ENCODE data around the gene ATF7IP2.

Gene ATF7IP2

DNA sequence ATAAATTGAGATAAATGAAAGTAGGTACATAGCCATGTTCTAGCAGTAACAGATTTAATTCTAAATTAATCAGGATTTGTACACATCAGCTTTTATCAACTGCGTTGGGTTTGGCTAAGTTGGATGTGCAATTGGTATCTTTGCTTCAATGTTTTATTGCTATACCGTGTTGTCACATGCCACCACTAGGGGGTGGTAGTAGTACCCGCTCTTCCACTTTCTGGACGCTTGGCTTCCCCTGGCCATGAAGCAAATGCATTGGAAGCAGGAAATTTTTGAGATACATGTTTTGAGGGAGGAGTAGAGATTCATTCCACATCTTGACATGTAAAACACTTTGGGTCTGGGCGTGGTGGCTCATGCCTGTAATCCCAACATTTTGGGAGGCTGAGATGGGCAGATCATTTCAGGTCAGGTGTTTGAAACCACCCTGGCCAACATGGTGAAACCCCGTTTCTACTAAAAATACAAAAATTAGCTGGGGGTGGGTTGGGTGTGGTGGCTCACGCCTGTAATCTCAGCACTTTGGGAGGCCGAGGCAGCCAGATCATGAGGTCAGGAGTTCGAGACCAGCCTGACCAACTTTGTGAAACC lies 135.9 kb downstream of the ATF7IP2 start:
- TF ChIP-seq, protein P1, sequence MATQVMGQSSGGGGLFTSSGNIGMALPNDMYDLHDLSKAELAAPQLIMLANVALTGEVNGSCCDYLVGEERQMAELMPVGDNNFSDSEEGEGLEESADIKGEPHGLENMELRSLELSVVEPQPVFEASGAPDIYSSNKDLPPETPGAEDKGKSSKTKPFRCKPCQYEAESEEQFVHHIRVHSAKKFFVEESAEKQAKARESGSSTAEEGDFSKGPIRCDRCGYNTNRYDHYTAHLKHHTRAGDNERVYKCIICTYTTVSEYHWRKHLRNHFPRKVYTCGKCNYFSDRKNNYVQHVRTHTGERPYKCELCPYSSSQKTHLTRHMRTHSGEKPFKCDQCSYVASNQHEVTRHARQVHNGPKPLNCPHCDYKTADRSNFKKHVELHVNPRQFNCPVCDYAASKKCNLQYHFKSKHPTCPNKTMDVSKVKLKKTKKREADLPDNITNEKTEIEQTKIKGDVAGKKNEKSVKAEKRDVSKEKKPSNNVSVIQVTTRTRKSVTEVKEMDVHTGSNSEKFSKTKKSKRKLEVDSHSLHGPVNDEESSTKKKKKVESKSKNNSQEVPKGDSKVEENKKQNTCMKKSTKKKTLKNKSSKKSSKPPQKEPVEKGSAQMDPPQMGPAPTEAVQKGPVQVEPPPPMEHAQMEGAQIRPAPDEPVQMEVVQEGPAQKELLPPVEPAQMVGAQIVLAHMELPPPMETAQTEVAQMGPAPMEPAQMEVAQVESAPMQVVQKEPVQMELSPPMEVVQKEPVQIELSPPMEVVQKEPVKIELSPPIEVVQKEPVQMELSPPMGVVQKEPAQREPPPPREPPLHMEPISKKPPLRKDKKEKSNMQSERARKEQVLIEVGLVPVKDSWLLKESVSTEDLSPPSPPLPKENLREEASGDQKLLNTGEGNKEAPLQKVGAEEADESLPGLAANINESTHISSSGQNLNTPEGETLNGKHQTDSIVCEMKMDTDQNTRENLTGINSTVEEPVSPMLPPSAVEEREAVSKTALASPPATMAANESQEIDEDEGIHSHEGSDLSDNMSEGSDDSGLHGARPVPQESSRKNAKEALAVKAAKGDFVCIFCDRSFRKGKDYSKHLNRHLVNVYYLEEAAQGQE (IDR thresholded peaks at IDR 0.05; ENCODE audit: insufficient replicate concordance, low read depth), result no peak
- TF ChIP-seq, protein P2, sequence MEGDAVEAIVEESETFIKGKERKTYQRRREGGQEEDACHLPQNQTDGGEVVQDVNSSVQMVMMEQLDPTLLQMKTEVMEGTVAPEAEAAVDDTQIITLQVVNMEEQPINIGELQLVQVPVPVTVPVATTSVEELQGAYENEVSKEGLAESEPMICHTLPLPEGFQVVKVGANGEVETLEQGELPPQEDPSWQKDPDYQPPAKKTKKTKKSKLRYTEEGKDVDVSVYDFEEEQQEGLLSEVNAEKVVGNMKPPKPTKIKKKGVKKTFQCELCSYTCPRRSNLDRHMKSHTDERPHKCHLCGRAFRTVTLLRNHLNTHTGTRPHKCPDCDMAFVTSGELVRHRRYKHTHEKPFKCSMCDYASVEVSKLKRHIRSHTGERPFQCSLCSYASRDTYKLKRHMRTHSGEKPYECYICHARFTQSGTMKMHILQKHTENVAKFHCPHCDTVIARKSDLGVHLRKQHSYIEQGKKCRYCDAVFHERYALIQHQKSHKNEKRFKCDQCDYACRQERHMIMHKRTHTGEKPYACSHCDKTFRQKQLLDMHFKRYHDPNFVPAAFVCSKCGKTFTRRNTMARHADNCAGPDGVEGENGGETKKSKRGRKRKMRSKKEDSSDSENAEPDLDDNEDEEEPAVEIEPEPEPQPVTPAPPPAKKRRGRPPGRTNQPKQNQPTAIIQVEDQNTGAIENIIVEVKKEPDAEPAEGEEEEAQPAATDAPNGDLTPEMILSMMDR (IDR thresholded peaks at IDR 0.05; ENCODE audit: insufficient read depth, low read length), result peak; percentile 83
- DNase-seq (ENCODE audit: low read depth in 1 of 2, low spot score in 1 of 2), result peak; percentile 28 to 44
- Histone ChIP-seq H3K27ac (replicated peaks) (no peak overlapping the region), H3K27me3 (ENCODE audit: insufficient read depth, poor library complexity, severe bottlenecking) (no peaks in the 10 kb centered on the region), H3K4me3 (replicated peaks; ENCODE audit: insufficient read depth, low read length) (no peak overlapping the region)

DNA sequence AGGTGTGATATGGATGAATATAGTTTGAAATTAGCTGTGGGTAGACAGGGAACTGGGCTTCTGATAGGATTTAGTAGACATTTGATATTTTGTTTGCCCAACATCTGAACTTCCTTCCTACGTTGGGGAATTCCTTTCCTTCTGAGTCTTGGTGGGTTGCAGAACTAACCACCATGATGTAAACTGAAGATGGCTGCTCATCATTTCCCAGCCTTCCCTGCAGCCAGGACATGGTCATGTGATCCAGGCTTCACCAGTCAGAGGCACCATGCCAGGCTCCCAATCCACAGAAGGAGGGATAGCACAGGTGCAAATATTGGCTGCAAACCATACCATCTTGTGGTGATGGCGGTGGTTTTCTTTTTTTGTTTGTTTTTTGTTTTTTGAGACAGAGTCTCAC lies 137.1 kb downstream of the ATF7IP2 start:
- Histone ChIP-seq H3K4me3 (replicated peaks; ENCODE audit: insufficient read depth, low read length) (no peak overlapping the region), H3K27me3 (ENCODE audit: insufficient read depth, poor library complexity, severe bottlenecking) (no peaks in the 10 kb centered on the region), H3K27ac (replicated peaks) (no peak overlapping the region)
- no peak for DNase-seq (ENCODE audit: low read depth in 1 of 2, low spot score in 1 of 2)
- TF ChIP-seq SPI1 (IDR thresholded peaks at IDR 0.05; ENCODE audit: borderline replicate concordance, low read depth) (no peak), GABPA (IDR thresholded peaks at IDR 0.05; ENCODE audit: low read depth) (no peak), POLR2AphosphoS5 (IDR thresholded peaks at IDR 0.05; ENCODE audit: low read depth) (no peak)
- TF ChIP-seq, protein P2 (IDR thresholded peaks at IDR 0.05; ENCODE audit: insufficient read depth, low read length), result no peak

DNA sequence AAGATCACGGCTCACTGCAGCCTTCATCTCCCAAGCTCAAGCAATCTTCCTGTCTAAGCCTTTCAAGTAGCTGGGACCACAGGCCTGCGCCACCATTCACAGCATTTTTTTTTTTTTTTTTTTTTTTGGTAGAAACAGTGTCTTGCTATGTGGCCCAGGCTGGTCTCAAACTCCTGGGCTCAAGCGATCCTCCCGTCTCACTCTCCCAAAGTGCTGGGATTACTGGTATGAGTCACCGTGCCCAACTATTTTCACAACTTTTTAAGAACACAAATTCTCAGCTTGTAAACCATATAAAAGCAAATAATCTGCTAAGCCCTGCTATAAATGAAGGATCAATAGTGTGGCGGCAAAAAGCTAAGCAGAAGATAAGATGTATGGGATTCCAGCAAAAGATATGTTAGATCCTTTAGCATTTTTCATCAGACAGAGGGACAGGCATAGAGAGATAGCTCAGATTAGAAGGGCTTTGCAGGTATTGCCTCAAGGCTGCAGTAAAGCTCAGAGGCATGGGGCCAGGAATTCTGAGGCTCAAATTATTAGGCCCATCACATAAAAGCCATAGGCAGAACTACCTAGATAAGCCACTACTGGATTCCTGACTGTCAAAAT lies 139.5 kb downstream of the ATF7IP2 start:
- no peak for DNase-seq (ENCODE audit: low read depth in 1 of 2, low spot score in 1 of 2)
- TF ChIP-seq, protein P2 (IDR thresholded peaks at IDR 0.05; ENCODE audit: insufficient read depth, low read length), result no peak
- TF ChIP-seq SPI1 (IDR thresholded peaks at IDR 0.05; ENCODE audit: borderline replicate concordance, low read depth) (no peak), POLR2AphosphoS5 (IDR thresholded peaks at IDR 0.05; ENCODE audit: low read depth) (no peak), GABPA (IDR thresholded peaks at IDR 0.05; ENCODE audit: low read depth) (no peak)
- TF ChIP-seq, protein P1 (IDR thresholded peaks at IDR 0.05; ENCODE audit: insufficient replicate concordance, low read depth), result no peak

DNA sequence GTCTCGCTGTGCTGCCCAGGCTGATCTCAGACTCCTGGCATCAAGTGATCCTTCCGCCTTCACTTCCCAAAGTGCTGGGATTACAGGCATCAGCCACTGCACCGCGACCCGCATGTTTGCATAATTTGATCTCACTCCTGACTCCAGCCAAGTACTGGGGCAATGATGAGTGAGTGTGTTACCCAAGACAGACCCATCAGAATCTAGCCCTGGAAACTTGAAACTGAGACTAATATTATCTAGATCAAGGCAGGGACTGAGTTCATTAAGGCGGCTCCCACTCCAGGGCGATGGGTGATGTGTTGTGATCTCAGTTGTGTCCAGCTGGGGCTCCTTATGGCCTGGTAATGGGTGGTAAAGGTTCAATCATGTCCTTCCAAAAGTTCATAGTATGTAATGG lies 141.1 kb downstream of the ATF7IP2 start:
- no peak for DNase-seq (ENCODE audit: low read depth in 1 of 2, low spot score in 1 of 2)
- Histone ChIP-seq H3K27ac (replicated peaks) (no peak overlapping the region), H3K4me3 (replicated peaks; ENCODE audit: insufficient read depth, low read length) (no peak overlapping the region), H3K27me3 (ENCODE audit: insufficient read depth, poor library complexity, severe bottlenecking) (no peaks in the 10 kb centered on the region)
- TF ChIP-seq GABPA (IDR thresholded peaks at IDR 0.05; ENCODE audit: low read depth) (no peak), SPI1 (IDR thresholded peaks at IDR 0.05; ENCODE audit: borderline replicate concordance, low read depth) (no peak), POLR2AphosphoS5 (IDR thresholded peaks at IDR 0.05; ENCODE audit: low read depth) (no peak)
- TF ChIP-seq, protein P1 (IDR thresholded peaks at IDR 0.05; ENCODE audit: insufficient replicate concordance, low read depth), result no peak
- TF ChIP-seq, protein P2 (IDR thresholded peaks at IDR 0.05; ENCODE audit: insufficient read depth, low read length), result no peak

More for the DNA sequence above, 139.5 kb downstream of the ATF7IP2 start:
- no peaks in the 10 kb centered on the region for H3K27me3 ChIP-seq (ENCODE audit: insufficient read depth, poor library complexity, severe bottlenecking)
- H3K27ac ChIP-seq (replicated peaks), result no peak overlapping the region
- H3K4me3 ChIP-seq (replicated peaks; ENCODE audit: insufficient read depth, low read length), result no peak overlapping the region

Measured in HL-60 (cell line).